ENCODE data around the gene SNX24. TPM values are rescaled to one million over a fixed set of nuclear protein-coding genes. Genes with fewer than 3 reads are reported as not detected.
A peak's percentile ranks its signal among the peaks of the same experiment; 100 is the strongest.

The SNX24 gene
- total RNA-seq, 1 donor from 2014 or later = 14.0 TPM

GRCh38 chr5:122984425-122984824 lies 139.0 kb downstream of the SNX24 start:
- intact Hi-C loops (cut with DNase I) = no loop called here
- DNase-seq (ENCODE audit: missing footprints) (no peak), ATAC-seq (no peak)

- ATAC-seq = no peak
- intact Hi-C loops (cut with DNase I) = no loop called here
Observed at GRCh38 chr5:122985006-122985700, 139.7 kb downstream of the SNX24 start.

GRCh38 chr5:122985954-122986721 lies 140.7 kb downstream of the SNX24 start:
- DNase-seq (ENCODE audit: missing footprints) = no peak
- ATAC-seq = no peak
- intact Hi-C loops (cut with DNase I) = no loop called here

More at GRCh38 chr5:122985006-122985700, 139.7 kb downstream of the SNX24 start:
- DNase-seq (ENCODE audit: missing footprints) = no peak

- intact Hi-C loops (cut with DNase I) = no loop called here
- no peak for ATAC-seq
- no peak for DNase-seq (ENCODE audit: missing footprints)
Observed at GRCh38 chr5:122996091-122996490, 150.7 kb downstream of the SNX24 start.

- no peak for DNase-seq (ENCODE audit: missing footprints)
- ATAC-seq = no peak
- intact Hi-C loops (cut with DNase I) = no loop called here
Observed at GRCh38 chr5:122997294-122997693, 151.9 kb downstream of the SNX24 start.

- intact Hi-C loops (cut with DNase I) = no loop called here
- no peak for DNase-seq (ENCODE audit: missing footprints)
- no peak for ATAC-seq
Observed at GRCh38 chr5:122999947-123000563, 154.6 kb downstream of the SNX24 start.

- ATAC-seq = no peak
- intact Hi-C loops (cut with DNase I) = no loop called here
- DNase-seq (ENCODE audit: missing footprints) = no peak
Observed at GRCh38 chr5:123000731-123001130, 155.3 kb downstream of the SNX24 start.

- no peak for DNase-seq (ENCODE audit: missing footprints)
- ATAC-seq = no peak
- intact Hi-C loops (cut with DNase I) = no loop called here
Observed at GRCh38 chr5:123001808-123002207, 156.4 kb downstream of the SNX24 start.

GRCh38 chr5:123007182-123007581 lies 161.8 kb downstream of the SNX24 start:
- intact Hi-C loops (cut with DNase I) = no loop called here
- DNase-seq (ENCODE audit: missing footprints) (no peak), ATAC-seq (no peak)

- DNase-seq (ENCODE audit: missing footprints) = no peak
- intact Hi-C loops (cut with DNase I) = no loop called here
- ATAC-seq = no peak
Observed at GRCh38 chr5:123007754-123008153, 162.3 kb downstream of the SNX24 start.

- DNase-seq (ENCODE audit: missing footprints) (no peak), ATAC-seq (no peak)
- intact Hi-C loops (cut with DNase I) = no loop called here
Observed at GRCh38 chr5:123012321-123012720, 166.9 kb downstream of the SNX24 start.

GRCh38 chr5:123014689-123015088 lies 169.3 kb downstream of the SNX24 start:
- no peak for DNase-seq (ENCODE audit: missing footprints)
- no peak for ATAC-seq
- intact Hi-C loops (cut with DNase I) = no loop called here

GRCh38 chr5:123028222-123028621 lies 182.8 kb downstream of the SNX24 start:
- DNase-seq (ENCODE audit: missing footprints) (no peak), ATAC-seq (no peak)
- intact Hi-C loops (cut with DNase I) = no loop called here

GRCh38 chr5:123033157-123033671 lies 187.8 kb downstream of the SNX24 start:
- DNase-seq (ENCODE audit: missing footprints) (no peak), ATAC-seq (no peak)
- intact Hi-C loops (cut with DNase I) = no loop called here

- intact Hi-C loops (cut with DNase I) = loop anchor here (5.0 kb wide), 1 partner anchor 258 kb away; the partner anchor contains the start of gene SNX2
- ATAC-seq (no peak), DNase-seq (ENCODE audit: missing footprints) (no peak)
Observed at GRCh38 chr5:123035360-123035917, 190.0 kb downstream of the SNX24 start.

GRCh38 chr5:123035918-123036390 lies 190.5 kb downstream of the SNX24 start:
- peak; percentile 68 for DNase-seq (ENCODE audit: missing footprints)
- ATAC-seq = peak; percentile 56
- intact Hi-C loops (cut with DNase I) = loop anchor here (5.0 kb wide), 1 partner anchor 259 kb away; the partner anchor contains the start of gene SNX2

- intact Hi-C loops (cut with DNase I) = loop anchor here (5.0 kb wide), 1 partner anchor 259 kb away; the partner anchor contains the start of gene SNX2
- peak; percentile 91 for DNase-seq (ENCODE audit: missing footprints)
- ATAC-seq = peak; percentile 98
Observed at GRCh38 chr5:123036391-123037103, 191.1 kb downstream of the SNX24 start, which contains the start of gene PPIC. Gene PPIC (minus strand): TSS chr5:123036725. CDS start chr5:123036625, 100 bp downstream.

- intact Hi-C loops (cut with DNase I) = loop anchor here (5.0 kb wide), 1 partner anchor 260 kb away; the partner anchor contains the start of gene SNX2
- no peak for DNase-seq (ENCODE audit: missing footprints)
Observed at GRCh38 chr5:123037104-123037418, 191.6 kb downstream of the SNX24 start.

More at GRCh38 chr5:123037104-123037418, 191.6 kb downstream of the SNX24 start:
- ATAC-seq = no peak

All from Right ventricle myocardium inferior (tissue), 1 donor.